ENCODE data around the gene ASH1L.

ASH1L gene

DNA sequence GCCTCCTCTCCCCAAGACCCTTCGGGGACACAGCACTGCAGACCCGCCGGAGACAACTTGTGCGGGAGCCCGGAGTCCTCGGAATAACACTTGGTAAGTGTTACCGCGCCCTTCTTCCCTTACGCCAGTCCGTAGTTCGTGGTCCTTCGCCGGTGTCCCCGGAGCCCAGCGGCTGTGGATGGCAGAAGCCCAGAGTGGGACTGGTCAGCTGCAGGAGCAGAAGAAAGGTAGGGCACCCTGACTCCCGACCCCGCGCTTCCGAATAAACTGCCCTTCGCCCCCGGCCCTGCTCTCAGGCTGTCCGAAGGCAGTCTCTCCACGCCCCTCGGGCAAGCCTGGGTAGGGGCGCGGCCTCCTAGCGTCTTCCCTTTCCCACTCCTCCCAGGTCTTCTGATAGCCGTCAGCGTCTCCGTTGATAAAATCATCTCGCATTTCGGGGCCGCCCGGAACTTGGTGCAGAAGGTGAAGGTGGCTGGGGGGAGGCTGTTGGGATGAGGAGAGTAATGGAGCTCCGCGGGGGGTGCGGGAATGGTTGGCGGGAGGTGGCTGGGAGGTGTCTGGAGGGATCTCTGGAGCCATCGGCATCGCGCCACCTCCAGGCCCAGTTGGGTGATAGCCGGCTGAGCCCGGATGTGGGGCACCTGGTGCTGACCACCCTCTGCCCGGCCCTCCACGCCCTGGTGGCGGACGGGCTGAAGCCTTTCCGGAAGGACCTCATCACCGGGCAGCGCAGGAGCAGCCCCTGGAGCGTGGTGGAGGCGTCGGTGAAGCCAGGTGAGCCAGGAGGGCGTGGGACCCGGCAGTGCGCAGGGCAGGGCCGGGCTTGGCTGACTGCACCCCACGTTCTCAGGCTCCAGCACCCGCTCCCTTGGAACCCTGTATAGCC lies 237.6 kb downstream of the ASH1L start:
- no peak for DNase-seq

DNA sequence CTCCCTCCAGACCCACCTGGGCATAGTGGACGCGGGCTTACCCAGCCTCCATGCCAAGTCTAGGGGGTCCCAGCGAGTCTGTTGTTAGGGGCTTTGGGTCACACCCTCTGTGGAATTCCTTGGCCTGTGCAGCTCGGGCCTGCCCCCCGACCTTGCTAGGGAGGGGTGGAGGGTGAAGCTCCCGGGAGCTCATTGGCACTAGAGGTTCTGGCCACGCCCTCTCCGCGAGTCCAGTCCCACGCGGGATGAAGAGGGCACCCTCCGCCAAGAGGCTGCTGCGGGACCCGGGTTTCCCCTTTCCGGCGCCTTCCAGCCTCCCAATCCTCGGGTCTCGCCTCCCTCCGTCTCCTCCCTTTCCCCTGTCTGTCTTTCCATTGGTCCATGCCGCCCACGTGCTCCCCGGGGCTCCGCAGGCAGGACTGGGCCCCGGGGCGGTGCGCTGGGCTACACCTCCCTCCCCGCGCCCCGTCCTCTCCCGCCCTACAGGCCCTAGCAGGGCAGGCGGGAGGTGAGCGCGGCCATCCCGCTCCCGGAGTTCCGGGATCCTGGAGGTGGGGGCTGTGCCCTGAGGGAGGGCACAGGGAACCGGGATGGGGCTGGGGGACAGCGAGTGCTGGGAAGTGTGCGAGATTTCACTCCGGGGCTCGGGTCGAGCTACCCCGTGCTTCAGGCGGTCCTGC lies 238.4 kb downstream of the ASH1L start:
- DNase-seq = peak; percentile 91

DNA sequence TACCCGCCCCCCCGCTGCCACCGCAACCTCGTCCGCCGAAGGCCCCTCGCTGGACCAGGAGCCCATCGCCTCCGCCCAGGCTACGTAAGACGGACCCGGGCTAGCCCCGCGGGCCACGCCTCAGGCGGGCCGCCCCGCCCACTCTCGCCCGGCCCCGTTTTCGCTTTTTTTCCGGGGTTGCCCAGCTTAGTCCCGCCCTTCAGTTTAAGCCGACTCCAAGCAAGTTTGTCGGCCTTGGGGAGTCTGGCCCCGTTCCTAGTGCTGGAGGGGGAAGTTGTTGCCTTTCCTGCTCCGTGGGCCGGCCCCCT lies 238.9 kb downstream of the ASH1L start:
- peak; percentile 87 for DNase-seq

DNA sequence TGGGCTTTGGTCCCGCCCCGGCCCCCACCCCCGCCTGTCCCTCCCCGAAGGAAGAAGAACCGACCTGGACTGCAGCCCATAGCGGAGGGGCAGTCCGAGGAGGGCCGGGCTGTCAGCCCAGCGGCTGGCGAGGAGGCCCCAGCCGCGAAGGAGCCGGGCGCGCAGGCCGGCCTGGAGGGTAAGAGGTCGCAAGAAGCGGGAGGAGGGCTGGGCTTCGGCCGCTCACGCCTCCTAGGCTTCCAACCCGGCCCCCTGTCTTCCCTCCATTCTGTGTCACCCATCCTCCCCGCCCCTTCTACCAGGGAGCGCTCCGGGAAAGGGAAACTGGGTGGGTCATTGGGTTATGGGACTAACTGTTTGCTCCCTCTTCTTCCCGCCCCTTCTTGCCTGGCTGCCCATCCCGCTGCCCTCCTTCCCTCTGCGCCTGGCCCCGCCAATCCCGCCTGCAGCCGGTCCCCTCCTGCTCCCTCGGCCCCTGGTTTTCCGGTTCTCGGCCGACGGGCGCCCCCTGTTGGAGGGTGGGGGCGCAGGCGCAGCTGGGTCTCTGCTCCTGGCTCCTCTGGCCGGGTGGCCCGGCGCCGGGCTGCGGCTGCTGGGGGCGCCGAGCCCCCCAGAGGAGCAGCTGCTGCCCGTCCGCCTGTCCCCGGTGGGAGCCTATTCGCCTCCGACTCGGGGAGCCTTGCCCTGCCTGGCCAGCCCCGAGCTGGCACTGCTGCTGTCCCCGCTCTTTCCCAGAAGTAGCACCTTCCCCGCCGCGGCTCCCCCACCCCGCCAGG lies 239.5 kb downstream of the ASH1L start:
- DNase-seq = peak; percentile 83

DNA sequence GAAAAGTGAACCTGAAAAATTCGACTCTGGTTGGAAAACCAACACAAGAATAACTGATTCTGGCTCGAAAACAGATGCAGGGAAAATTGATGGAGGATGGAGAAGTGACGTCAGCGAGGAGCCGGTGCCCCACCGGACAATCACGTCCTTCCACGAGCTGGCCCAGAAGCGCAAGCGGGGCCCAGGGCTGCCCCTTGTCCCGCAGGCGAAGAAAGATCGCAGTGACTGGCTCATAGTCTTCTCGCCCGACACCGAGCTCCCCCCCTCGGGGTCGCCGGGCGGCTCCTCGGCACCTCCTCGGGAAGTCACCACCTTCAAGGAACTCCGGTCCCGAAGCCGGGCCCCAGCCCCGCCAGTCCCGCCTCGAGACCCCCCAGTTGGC lies 240.0 kb downstream of the ASH1L start:
- no peak for DNase-seq

DNA sequence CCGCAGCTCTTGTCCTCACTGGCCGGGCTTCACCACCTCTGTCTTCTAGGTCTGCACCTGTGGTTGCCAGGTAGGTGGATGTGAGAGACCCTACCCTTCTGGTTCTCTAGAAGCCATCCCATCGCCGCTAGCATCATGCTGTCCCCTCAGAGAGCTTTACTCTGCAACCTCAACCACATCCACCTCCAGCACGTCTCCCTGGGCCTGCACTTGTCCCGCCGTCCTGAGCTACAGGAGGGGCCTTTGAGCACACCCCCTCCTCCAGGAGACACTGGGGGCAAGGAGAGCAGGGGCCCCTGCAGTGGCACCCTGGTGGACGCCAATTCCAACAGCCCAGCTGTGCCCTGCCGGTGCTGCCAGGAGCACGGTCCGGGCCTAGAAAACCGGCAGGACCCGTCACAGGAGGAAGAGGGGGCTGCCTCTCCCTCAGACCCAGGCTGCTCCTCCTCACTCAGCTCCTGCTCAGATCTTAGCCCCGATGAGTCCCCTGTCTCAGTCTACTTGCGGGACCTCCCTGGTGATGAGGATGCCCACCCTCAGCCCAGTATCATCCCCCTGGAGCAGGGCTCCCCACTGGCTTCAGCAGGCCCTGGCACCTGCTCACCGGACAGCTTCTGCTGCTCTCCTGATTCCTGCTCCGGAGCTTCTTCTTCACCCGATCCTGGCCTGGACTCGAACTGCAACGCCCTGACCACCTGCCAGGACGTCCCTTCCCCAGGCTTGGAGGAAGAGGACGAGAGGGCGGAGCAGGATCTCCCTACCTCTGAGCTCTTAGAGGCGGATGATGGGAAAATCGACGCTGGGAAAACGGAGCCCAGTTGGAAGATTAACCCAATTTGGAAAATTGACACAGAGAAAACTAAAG lies 240.7 kb downstream of the ASH1L start:
- DNase-seq = no peak

DNA sequence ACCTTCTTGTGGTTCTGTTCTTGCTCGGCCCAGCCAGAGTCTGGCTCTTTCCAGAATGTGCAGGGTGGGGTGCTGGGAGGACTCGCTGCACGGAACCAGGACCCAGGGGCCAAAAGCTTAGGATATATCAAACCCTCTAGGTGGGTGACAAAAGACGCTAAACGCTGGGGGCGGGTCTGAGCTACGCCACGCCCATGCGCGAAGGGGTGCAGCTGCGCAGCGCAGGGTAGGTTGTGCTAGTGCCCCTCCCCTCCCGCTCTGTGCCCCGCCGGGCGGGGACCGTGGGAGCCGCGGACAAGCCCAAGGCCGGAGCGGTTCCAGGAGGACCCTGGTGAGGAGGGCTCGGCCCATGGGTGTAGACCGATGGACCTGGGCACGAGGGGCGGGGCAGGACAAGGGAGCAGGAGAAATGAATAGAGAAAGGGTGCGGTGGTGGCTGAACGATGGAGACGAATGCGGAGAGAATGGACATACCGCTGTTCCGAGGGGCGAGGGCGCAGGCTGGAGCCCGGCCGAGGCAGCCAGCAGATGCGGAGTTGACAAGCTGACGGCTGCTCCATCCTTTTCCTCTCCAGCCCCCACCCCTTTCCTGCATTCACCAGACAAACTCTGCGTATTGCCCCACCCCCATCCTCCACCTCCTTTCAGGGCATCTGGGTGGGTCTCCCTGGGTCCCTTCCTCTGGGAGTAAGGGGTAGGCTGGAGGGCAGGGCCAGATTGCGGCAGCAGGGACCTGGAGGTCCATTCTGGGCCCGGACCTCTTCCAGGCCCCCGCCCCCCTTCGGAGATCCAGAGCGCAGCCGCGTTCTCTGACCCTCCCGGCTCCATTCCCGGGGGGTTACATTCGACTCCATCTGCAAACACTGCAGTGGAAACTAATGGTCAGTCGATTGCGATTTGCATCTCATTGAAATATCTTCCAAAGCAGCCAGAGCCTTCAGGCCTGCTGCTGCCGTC lies 241.7 kb downstream of the ASH1L start, which contains the start of gene RUSC1:
Gene RUSC1 (plus strand): TSS at position 234 of the 957 bp plus-strand sequence. CDS start 880 bp downstream, outside the sequence.
- DNase-seq = peak; percentile 73

DNA sequence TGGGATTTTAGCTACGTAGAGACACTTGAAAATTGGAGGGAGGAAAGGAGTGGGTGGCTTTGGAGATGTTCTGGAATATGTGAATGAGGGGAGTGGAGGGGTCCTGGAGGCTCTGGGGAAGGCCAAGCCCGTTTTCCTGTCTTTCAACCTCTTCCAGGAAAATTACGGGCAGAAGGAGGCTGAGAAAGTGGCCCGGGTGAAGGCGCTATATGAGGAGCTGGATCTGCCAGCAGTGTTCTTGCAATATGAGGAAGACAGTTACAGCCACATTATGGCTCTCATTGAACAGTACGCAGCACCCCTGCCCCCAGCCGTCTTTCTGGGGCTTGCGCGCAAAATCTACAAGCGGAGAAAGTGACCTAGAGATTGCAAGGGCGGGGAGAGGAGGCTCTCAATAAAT lies 242.4 kb downstream of the ASH1L start:
- DNase-seq = no peak

DNA sequence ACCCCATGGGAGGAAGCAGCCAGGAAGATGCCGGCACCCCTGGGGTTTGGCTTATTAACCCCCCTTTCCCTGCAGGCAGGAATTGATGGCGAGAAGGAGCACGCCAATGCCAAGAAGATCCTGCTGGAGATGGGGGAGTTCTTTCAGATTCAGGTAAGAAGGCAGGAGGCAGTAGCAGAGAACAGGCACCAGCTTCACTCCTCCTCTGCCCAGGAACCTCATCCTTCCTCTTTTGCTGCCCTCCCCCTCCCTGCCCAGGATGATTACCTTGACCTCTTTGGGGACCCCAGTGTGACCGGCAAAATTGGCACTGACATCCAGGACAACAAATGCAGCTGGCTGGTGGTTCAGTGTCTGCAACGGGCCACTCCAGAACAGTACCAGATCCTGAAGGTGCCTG lies 243.1 kb downstream of the ASH1L start:
- no peak for DNase-seq

DNA sequence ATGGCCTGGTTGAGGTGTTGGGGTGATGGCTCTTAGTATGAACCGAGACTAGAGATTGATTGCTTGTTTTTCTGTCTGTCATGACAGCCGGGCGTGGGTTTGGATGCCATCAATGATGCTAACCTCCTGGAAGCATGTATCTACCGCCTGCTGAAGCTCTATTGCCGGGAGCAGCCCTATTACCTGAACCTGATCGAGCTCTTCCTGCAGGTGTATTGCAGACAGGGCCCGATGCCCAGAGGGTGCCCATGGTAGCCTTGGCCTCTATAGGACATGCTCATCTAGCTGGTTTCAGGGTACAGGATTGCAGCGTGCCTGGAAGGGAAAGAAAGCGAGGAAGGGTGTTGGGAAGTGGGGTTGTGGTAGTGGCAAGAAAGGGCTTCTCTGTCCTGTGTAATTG lies 244.5 kb downstream of the ASH1L start:
- no peak for DNase-seq

DNA sequence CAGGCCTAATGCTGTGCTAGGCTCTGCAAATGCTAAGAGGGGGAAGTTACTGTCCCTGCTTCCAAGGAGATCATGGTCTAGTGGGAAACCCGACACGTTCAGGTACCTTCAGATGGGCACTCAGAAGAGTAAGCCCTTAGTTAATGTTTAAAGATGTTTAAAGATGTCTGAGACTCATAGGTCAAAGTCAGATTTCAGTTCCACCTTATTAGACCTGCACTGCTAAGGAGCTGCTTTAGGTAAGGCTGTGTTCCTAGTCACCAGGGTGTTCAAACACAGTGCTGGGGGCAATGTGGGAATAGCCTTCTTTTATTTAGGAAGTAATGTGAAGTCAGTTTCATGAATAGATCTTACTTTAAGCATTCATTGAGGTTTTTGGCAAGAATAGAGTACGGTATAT lies 245.7 kb downstream of the ASH1L start:
- no peak for DNase-seq

DNA sequence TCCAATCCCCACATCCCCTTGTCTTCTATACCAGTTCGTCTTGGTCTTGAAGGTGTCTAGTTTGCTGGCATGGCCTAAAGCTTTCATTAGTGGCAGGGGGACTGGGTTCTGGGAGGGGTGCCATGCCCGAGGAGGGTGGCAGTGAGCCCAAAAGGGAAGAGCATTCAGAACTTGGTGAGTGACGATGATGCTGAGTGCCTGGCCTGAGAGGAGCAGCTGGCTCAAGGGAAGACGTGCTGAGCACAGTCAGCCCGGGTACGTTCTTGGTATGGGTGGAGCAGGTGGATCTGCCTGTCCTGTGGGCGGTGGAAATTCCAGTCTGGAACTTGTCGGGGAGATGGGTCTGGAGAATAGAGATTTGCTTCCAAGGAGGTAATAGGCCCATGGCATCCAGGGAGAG lies 249.3 kb downstream of the ASH1L start:
- no peak for DNase-seq

DNA sequence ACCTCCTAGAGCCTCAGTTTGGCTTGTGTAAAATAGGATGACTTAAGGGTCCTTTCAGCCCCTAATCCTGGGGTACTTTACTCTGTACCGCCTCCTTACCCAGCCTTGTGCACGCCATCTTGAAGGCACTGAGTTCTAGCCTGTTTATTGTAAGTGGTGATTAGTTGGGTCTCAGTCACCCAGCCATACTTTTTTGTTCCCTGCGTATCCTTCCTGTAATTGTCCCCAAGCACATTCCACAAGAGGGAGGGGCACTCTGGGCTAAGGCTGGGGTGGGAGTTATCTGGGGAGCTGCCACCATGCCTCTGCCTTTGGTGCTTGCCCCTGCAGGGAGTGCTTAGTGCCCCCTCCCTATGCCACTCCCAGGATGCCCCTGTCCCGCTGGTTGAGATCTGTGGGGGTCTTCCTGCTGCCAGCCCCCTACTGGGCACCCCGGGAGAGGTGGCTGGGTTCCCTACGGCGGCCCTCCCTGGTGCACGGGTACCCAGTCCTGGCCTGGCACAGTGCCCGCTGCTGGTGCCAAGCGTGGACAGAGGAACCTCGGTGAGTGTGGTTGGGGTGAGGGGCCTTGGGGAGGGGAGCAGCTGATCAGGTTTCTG lies 253.1 kb downstream of the ASH1L start:
- no peak for DNase-seq

DNA sequence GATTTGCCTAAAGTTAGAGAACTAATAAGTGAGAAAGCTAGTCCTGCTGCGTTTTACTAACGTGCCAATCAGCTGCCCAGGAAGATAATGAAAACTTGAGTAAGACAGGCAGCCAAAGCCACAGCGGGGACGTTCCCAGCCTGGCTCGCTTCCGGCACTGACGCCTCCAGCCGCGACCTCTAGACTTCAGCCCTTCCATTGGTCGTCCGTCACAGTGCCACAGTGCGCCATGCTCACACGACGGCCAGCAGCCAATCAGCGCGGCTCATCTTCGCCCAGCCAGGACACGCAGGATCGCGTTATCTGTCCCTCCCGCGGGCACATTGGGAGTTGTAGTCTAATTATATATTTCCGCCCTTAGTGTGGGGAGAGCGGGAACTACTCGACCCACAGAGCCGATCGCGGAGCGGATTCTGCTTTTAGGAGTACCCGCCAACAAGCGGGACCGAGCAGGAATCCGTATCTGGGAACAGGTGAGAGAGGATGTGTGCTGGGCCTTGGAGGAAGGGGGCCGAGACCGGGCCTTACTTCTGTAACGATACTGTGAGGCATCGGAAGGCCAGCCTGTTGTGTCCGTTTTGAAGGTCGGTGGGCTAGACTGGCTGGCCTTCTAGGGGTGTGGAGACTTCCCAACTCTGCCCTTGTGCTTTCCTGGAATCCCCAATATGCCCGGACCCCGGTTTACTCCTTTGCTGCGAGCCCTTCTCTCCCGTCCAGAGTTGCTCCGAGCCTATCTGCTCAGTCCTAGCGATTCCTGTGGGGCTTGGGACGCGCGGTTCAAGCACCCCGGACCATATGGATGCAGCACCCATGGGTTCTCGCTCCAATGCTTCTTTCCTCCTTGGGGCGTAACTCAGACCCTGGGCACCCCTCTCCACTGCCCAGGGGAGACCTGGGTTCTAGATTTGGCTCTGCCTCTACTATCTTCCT lies 253.8 kb downstream of the ASH1L start, which contains the start of gene FDPS:
Gene FDPS (plus strand): TSS at position 374 of the 930 bp plus-strand sequence. CDS start 924 bp downstream, outside the sequence.
- DNase-seq = peak; percentile 99

DNA sequence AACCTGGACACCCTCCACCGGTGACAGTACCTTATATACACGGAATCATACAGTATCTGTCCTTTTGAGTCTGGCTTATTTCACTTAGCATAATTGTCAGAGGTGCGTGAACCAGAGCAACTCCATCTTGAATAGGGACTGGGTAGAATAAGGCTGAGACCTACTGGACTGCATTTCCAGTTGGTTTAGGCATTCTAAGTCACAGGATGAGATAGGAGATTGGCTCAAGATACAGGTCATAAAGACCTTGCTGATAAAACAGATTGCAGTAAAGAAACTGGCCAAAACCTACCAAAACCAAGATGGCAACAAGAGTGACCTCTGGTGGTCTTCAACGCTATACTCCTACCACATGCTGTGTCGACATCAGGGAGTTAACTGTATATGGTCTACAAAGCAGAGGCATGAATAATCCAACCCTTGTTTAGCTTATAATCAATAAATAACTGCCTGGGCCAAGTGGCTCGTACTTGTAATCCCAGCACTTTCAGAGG lies 255.3 kb downstream of the ASH1L start:
- DNase-seq = peak; percentile 31

DNA sequence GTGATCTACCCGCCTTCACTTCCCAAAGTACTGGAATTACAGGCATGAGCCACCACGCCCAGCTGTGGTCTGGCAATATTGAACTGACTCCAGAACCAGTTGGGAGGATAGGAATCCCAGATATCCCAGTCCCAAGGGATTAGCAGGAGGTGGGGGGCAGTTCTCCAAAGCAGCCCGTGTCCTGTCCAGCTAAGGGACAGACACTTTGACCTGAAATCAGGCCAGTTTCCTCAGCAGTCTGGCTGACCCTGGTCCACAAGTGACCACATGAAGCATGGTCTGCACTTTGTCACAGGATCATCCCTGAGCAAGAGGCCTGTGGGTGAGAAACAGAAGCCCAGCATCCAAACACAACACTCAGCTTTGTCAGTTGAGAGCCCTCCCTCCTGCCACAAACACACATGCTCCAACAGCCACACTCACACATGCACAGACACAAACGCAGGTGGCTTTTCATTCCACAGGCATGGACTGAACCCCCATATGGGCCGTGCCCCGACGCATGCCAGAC lies 256.7 kb downstream of the ASH1L start:
- no peak for DNase-seq

DNA sequence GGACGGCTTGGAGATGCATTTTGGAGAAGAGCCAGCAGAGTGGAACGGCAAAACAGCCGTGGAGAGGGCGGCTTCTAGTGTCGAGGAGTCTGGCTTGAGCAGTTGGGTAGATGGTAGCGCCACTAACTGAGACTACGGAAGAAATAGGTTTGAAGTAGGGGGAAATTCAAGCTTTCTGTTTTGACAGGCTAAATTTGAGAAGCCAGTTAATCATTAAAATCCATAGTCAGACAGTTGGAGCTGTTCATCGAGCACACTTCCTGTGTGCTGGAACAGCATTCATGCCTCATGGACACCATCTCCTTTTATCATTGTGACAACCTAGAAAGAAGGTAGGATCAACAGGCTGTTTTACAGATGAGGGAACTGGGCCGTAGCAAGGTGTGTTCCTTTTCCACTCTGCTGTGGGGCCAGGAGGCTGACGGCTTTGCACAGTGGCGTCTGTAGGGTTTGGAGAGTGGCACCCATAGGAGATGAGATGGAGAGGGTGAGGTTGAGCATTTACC lies 258.0 kb downstream of the ASH1L start:
- DNase-seq = no peak

DNA sequence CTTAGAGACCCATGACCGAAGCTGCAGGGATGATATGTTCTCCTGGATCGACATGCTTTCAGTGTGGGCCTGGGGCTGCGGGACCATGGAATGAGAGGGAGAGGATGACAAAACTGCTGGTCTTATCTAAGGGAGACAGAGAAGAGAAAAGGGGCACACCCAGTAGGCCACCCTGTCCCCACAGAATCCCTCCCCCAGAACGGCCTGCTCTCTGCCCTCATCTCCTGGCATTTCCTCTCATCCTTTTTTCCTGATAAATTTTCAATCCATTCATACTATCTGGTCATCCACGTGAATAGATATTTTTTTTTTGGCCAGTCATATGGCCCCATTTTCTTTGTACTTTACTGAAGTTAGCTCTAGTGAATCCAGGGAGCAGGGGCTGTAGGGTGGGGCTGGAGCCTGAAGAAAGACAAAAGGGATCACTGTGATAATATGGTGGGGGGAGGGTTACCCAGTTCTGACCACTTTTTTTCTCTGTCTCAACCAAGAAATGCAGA lies 261.2 kb downstream of the ASH1L start, which contains the start of gene PKLR:
Gene PKLR (minus strand): TSS at position 97 of the 500 bp plus-strand sequence. CDS start 43 bp downstream, at position 54.
- no peak for DNase-seq

Data from CD4-positive, alpha-beta T cell treated with Interleukin-12 subunit alpha and Interleukin-12 subunit beta, for 1 hour (primary cell).